Brain microvascular endothelial cell (primary cell): ENCODE results near the gene PNKD.
A peak's percentile ranks its signal among the peaks of the same experiment; 100 is the strongest.
"Not testable (repeated sequence)": the region's sequence is repeated elsewhere in the genome, so short reads cannot be mapped to it uniquely, and the experiment has no call there.

Experiments
- DNase-seq: peaks from one replicate; pipeline ENCODE4 v3.0.0-alpha.2; 2020
- H3K27ac ChIP-seq: fragments of 250-450 bp; sonication (Bioruptor Pico); 2 replicates; pipeline ENCODE4 v1.5.1; 2020; ENCODE audit warnings: mild to moderate bottlenecking, moderate library complexity
- H3K27me3 ChIP-seq: fragments of 250-450 bp; sonication (Bioruptor Pico); replicated peaks from 2 replicates; pipeline ENCODE4 v1.5.1; 2020; ENCODE audit warnings: mild to moderate bottlenecking
- H3K36me3 ChIP-seq: fragments of 250-450 bp; sonication (Bioruptor Pico); replicated peaks from 2 replicates; pipeline ENCODE4 v1.5.1; 2020; ENCODE audit warnings: mild to moderate bottlenecking
- H3K4me3 ChIP-seq: 2 replicates; pipeline ENCODE4 v1.5.1; 2011; ENCODE audit warnings: low read depth, mild to moderate bottlenecking, control low read depth, low read length, moderate library complexity
- in situ Hi-C: cut with HindIII; loops from 2 replicates; pipeline ENCODE4 v1.10.0; 2017; ENCODE audit warnings: low sequenced_read_pairs, low pct_ligation_motif_present
- TF ChIP-seq, protein P1 (sequence below): IDR thresholded peaks from 2 replicates; pipeline ENCODE4 v1.5.1; 2011; ENCODE audit warnings: low read depth, mild to moderate bottlenecking, moderate library complexity, low read length, control low read depth, inconsistent platforms; ENCODE audit errors: missing control alignments

Gene PNKD

DNA sequence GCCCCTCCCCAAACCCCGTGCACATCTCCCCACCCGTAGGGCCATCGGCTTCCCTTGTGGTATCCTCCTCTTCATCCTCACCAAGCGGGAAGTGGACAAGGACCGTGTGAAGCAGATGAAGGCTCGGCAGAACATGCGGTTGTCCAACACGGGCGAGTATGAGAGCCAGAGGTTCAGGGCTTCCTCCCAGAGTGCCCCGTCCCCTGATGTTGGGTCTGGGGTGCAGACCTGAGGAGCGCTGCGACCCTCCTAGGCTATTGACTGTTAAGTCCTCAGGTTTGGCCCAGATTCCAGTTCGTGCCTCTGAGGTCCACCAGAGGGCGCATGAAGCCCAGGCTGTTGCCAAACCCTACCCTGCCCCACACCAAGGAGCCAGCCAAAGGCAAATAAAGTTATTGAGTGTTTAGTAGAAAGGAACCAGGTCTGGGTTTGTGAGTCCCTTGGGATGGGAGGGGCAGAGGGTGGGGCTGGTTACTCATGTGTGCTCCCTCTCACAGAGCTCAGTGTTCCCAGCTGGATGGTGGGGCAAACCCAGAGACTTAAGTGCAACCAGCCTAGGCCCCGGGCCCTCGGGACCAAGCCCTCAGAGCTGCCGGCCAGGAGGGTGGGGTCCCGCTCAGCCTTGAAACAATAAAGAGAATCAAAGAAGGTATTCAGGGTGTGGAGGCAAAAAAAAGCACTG is 2.4 kb downstream of the PNKD start:
- Histone ChIP-seq H3K4me3 (no peak overlapping the region), H3K36me3 (peaks cover 39% of the 10 kb centered on the region), H3K27ac (no peak overlapping the region), H3K27me3 (no peaks in the 10 kb centered on the region)
- TF ChIP-seq, protein P1, sequence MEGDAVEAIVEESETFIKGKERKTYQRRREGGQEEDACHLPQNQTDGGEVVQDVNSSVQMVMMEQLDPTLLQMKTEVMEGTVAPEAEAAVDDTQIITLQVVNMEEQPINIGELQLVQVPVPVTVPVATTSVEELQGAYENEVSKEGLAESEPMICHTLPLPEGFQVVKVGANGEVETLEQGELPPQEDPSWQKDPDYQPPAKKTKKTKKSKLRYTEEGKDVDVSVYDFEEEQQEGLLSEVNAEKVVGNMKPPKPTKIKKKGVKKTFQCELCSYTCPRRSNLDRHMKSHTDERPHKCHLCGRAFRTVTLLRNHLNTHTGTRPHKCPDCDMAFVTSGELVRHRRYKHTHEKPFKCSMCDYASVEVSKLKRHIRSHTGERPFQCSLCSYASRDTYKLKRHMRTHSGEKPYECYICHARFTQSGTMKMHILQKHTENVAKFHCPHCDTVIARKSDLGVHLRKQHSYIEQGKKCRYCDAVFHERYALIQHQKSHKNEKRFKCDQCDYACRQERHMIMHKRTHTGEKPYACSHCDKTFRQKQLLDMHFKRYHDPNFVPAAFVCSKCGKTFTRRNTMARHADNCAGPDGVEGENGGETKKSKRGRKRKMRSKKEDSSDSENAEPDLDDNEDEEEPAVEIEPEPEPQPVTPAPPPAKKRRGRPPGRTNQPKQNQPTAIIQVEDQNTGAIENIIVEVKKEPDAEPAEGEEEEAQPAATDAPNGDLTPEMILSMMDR, result peak; percentile 92
- peak; percentile 81 for DNase-seq
- in situ Hi-C loops, result no loop called here

DNA sequence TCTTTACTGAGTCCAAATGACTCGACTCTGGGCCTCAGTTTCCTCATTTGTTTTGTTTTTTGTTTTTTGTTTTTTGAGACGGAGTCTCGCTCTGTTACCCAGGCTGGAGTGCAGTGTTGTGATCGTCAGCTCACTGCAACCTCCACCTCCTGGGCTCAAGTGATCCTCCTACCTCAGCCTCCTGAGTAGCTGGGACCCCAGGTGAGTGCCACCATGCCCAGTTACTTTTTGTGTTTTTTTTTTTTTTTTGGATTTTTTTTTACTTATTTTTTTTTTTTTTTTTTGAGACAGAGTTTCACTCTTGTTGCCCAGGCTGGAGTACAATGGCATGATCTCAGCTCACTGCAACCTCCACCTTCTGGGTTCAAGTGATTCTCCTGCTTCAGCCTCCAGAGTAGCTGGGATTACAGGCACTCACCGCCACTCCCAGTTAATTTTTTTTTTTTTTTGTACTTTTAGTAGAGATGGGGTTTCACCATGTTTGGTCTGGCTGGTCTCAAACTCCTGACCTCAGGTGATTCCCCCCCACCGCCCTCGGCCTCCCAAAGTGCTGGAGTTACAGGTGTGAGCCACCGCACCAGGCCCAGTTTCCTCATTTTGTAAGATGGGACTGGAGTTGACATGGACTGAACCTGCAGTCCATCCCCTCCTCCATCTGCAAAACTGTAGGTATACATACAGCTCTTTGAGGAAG is 3.0 kb downstream of the PNKD start:
- H3K36me3 ChIP-seq, result peaks cover 45% of the 10 kb centered on the region
- H3K27ac ChIP-seq, DNase-seq: not testable (repeated sequence)

DNA sequence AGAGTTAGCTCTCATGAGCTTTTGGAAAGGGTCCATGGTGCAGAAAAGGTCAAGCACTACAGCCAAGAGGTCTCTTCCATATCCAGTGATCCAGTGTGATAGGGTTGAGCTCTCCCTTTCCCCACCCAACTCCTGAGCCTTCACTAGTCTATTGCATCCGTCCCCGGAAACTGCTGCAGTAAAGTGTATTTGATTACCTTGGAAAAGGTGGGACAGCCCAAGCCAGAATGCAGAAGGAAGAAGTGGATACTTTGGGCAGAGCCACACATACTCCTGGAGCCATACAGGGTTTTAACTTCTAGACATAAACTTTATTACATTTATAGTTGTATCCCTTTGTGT is 3.6 kb downstream of the PNKD start:
- TF ChIP-seq, protein P1, result no peak
- DNase-seq, result no peak
- Histone ChIP-seq H3K36me3 (peaks cover 49% of the 10 kb centered on the region), H3K4me3 (no peak overlapping the region), H3K27ac (no peak overlapping the region), H3K27me3 (no peaks in the 10 kb centered on the region)
- in situ Hi-C loops, result no loop called here

More for the DNA sequence above, 3.0 kb downstream of the PNKD start:
- in situ Hi-C loops, H3K27me3 ChIP-seq, H3K4me3 ChIP-seq: not testable (repeated sequence)

DNA sequence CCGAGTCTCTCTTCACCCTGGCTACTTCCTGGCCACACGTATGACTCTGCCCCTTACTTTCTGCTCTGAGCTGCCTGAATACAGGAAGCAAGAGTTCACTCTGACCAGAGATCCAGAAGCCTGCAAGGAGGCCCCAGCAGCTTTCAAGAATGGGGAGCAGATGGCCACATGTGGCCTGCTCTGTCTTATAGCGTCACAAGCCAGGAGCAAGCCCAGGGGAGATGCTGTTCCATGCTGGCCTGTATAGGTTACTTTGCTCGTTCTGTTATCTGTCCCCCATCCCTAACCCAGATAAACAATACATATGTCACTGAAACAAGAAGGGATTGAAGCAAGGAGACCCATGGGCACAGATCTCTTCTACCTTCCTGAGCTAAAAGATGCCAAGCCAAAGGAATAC is 4.3 kb downstream of the PNKD start:
- Histone ChIP-seq H3K27me3 (no peaks in the 10 kb centered on the region), H3K4me3 (no peak overlapping the region), H3K36me3 (peaks cover 56% of the 10 kb centered on the region), H3K27ac (no peak overlapping the region)
- in situ Hi-C loops, result no loop called here
- no peak for DNase-seq
- TF ChIP-seq, protein P1, result no peak

- in situ Hi-C loops, result no loop called here
- H3K27ac ChIP-seq, result no peak overlapping the region
- no peak for DNase-seq
- peaks cover 64% of the 10 kb centered on the region for H3K36me3 ChIP-seq
- no peak overlapping the region for H3K4me3 ChIP-seq
- no peaks in the 10 kb centered on the region for H3K27me3 ChIP-seq
- TF ChIP-seq, protein P1, result no peak
Measured at GRCh38 chr2:218275371-218276072, 5.2 kb downstream of the PNKD start.

DNA sequence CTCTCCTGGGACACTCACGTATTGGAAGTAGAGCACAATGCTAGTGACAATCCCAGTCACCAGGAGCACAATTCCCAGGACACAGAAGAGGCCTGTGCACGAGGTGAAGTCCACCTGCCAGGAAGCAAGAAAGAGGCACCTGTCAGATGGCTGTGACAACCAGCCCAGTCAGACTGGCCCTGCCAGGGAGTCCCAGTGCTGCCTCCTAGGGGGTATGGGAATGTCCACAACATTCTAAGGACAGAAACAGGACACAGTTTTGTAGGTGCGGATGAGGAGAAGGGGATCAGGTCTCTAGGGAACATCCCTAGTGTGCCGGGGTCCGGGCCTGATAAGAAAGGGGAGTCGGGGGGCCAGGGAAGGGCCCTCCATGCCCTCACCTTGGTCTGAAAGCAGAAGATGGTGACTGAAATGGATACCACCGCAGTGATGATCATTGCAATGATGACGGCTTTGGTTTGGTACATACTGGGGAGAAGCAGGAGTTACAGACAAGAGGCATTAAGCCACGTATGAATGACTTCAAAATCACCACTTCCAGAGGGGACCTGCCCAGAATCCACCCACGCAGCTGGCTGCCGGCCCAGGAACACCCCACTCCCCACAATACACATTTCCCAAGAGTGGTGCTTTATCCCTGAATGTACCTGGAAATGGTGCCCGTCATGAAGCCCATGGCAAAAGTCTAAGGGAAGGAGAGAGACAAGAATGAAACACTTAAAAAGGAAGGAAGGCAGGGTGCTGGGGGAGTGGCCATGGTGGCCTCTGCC is 6.9 kb downstream of the PNKD start:
- Histone ChIP-seq H3K36me3 (peaks cover 71% of the 10 kb centered on the region), H3K27me3 (no peaks in the 10 kb centered on the region), H3K27ac (no peak overlapping the region), H3K4me3 (no peak overlapping the region)
- TF ChIP-seq, protein P1, result peak; percentile 36
- in situ Hi-C loops, result no loop called here
- DNase-seq, result no peak
